ENCODE data around the gene CUZD1. TPM values are rescaled to one million over a fixed set of nuclear protein-coding genes. Genes with fewer than 3 reads are reported as not detected.

The CUZD1 gene
- total and polyA plus RNA-seq, 2 experiments from 2014 or later = 3.1 to 4.1 TPM

DNA sequence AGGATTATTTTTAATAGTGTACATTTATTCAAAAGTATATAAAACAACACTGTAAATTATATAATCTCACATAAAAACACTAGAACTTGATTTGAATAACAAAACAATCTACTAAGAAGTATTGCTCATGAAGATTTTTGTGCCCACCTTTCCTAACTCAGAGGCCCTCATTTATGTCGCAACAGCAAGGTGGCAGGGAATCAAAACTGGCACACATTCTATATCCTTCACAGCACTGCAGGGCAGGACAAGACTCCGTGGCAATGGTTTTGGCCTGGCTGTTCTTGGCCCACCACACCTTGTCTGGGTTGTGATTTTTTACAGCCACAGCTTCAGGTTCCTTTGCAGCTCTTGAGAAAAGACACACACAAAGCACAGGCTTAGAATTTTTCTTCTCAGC lies 3.4 kb upstream of the CUZD1 start:
- Mint-ChIP-seq H3K9me3 (peaks cover 15% of the 10 kb centered on the region), H3K4me3 (no peak overlapping the region), H3K27me3 (ENCODE audit: insufficient read depth, low read depth, poor library complexity) (peaks cover 6% of the 10 kb centered on the region), H3K27ac (no peak overlapping the region), H3K36me3 (ENCODE audit: low read depth) (peaks cover 32% of the 10 kb centered on the region), H3K4me1 (peaks cover 52% of the 10 kb centered on the region)
- 0 out of 2 replicates have a peak, but pooled peaks cover 3% of the 10 kb centered on the region for H4K20me1 ChIP-seq (replicated peaks; ENCODE audit: insufficient read depth)
- no peak overlapping the region for H3K27ac ChIP-seq (ENCODE audit: low read depth)
- TF ChIP-seq, protein P1, sequence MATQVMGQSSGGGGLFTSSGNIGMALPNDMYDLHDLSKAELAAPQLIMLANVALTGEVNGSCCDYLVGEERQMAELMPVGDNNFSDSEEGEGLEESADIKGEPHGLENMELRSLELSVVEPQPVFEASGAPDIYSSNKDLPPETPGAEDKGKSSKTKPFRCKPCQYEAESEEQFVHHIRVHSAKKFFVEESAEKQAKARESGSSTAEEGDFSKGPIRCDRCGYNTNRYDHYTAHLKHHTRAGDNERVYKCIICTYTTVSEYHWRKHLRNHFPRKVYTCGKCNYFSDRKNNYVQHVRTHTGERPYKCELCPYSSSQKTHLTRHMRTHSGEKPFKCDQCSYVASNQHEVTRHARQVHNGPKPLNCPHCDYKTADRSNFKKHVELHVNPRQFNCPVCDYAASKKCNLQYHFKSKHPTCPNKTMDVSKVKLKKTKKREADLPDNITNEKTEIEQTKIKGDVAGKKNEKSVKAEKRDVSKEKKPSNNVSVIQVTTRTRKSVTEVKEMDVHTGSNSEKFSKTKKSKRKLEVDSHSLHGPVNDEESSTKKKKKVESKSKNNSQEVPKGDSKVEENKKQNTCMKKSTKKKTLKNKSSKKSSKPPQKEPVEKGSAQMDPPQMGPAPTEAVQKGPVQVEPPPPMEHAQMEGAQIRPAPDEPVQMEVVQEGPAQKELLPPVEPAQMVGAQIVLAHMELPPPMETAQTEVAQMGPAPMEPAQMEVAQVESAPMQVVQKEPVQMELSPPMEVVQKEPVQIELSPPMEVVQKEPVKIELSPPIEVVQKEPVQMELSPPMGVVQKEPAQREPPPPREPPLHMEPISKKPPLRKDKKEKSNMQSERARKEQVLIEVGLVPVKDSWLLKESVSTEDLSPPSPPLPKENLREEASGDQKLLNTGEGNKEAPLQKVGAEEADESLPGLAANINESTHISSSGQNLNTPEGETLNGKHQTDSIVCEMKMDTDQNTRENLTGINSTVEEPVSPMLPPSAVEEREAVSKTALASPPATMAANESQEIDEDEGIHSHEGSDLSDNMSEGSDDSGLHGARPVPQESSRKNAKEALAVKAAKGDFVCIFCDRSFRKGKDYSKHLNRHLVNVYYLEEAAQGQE (IDR thresholded peaks at IDR 0.05; ENCODE audit: unreplicated experiment) = no peak
- no peak for TF ChIP-seq STAT1 (IDR thresholded peaks at IDR 0.05; ENCODE audit: unreplicated experiment)
- TF ChIP-seq, protein P2, sequence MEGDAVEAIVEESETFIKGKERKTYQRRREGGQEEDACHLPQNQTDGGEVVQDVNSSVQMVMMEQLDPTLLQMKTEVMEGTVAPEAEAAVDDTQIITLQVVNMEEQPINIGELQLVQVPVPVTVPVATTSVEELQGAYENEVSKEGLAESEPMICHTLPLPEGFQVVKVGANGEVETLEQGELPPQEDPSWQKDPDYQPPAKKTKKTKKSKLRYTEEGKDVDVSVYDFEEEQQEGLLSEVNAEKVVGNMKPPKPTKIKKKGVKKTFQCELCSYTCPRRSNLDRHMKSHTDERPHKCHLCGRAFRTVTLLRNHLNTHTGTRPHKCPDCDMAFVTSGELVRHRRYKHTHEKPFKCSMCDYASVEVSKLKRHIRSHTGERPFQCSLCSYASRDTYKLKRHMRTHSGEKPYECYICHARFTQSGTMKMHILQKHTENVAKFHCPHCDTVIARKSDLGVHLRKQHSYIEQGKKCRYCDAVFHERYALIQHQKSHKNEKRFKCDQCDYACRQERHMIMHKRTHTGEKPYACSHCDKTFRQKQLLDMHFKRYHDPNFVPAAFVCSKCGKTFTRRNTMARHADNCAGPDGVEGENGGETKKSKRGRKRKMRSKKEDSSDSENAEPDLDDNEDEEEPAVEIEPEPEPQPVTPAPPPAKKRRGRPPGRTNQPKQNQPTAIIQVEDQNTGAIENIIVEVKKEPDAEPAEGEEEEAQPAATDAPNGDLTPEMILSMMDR (conservative IDR thresholded peaks at IDR 0.05; ENCODE audit: low read depth in 2 of 2) = no peak
- DNase-seq (ENCODE audit: low spot score) = no peak
- H3F3A ChIP-seq (replicated peaks; ENCODE audit: low read depth) = no peaks in the 10 kb centered on the region
- no peak overlapping the region for H2AFZ ChIP-seq
- H3K9me2 ChIP-seq (ENCODE audit: insufficient read depth) = no peaks in the 10 kb centered on the region
- H3K36me3 ChIP-seq (ENCODE audit: insufficient read depth) = no peaks in the 10 kb centered on the region; the same call in 1 of the 2 replicates
- H3K4me1 ChIP-seq (ENCODE audit: insufficient read depth) = peaks cover 5% of the 10 kb centered on the region; the same call in 1 of the 2 replicates
- no peak overlapping the region for H3K4me2 ChIP-seq
- H3K79me2 ChIP-seq (replicated peaks; ENCODE audit: insufficient read depth) = 0 out of 2 replicates have a peak, but pooled peaks cover 3% of the 10 kb centered on the region
- no peak overlapping the region for H3K4me3 ChIP-seq
- H3K27me3 ChIP-seq (ENCODE audit: insufficient read depth) = no peaks in the 10 kb centered on the region
- ATAC-seq = no peak

DNA sequence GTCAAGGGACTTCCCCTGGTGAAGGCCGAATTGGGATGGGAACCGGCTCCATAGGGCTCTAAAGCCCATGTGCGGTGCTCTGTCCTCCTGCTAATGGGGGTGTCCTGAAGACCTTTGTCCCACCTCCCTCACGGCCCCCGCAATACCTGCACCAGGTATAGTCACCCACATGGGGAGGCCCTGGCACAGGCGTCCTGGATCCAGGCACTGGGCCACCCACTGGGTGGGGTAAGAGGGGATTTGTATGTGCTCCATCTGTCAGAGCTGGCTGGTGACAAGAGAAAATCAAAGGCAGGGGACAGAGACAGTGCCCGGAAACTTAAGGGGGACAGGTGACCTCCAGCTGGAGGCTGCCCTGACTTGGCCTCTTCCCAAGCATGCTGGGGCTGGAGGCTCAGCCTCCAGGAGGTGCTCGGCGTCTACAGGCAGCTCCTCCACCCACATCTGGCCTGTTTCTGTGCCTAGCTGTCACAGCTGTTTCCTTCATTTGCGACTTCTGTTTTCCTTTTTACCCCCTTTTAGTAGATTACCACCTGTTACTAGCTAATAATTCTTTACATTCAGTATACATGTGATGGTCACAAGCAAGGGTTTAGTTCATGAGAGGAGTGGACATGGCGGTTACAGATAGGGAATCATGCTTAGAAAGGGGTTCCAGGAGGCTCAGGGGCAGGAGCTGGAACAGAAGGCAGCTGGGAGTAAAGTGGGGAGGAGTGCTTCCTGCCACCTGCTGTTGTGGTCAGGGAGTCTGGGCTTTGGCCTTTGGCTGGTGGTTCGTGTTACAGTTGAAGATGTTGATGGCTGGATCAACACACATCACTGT lies 2.3 kb upstream of the CUZD1 start:
- DNase-seq (ENCODE audit: low spot score) (no peak), ATAC-seq (no peak)
- Mint-ChIP-seq H3K4me3 (no peak overlapping the region), H3K9me3 (peaks cover 15% of the 10 kb centered on the region), H3K27ac (no peak overlapping the region), H3K27me3 (ENCODE audit: insufficient read depth, low read depth, poor library complexity) (peaks cover 6% of the 10 kb centered on the region), H3K4me1 (peaks cover 47% of the 10 kb centered on the region), H3K36me3 (ENCODE audit: low read depth) (peaks cover 32% of the 10 kb centered on the region)
- Histone ChIP-seq H3K4me3 (no peak overlapping the region), H3K9me2 (ENCODE audit: insufficient read depth) (no peaks in the 10 kb centered on the region), H4K20me1 (replicated peaks; ENCODE audit: insufficient read depth) (no peaks in the 10 kb centered on the region), H3K79me2 (replicated peaks; ENCODE audit: insufficient read depth) (0 out of 2 replicates have a peak, but pooled peaks cover 3% of the 10 kb centered on the region), H3K4me1 (ENCODE audit: insufficient read depth) (peaks cover 5% of the 10 kb centered on the region; the same call in 1 of the 2 replicates), H2AFZ (no peak overlapping the region), H3K27me3 (ENCODE audit: insufficient read depth) (no peaks in the 10 kb centered on the region), H3K36me3 (ENCODE audit: insufficient read depth) (peaks cover 5% of the 10 kb centered on the region; the same call in 1 of the 2 replicates), H3K4me2 (no peak overlapping the region), H3K27ac (ENCODE audit: low read depth) (no peak overlapping the region), H3F3A (replicated peaks; ENCODE audit: low read depth) (no peaks in the 10 kb centered on the region)
- no peak for TF ChIP-seq ZNF331 (CRISPR knock-in tag; IDR thresholded peaks at IDR 0.05; ENCODE audit: low read depth)
- no peak for TF ChIP-seq ZNF114 (CRISPR knock-in tag; IDR thresholded peaks at IDR 0.05)
- no peak for TF ChIP-seq CREB1 (CRISPR knock-in tag; IDR thresholded peaks at IDR 0.05; ENCODE audit: low read depth)
- no peak for TF ChIP-seq ZNF462 (CRISPR knock-in tag; IDR thresholded peaks at IDR 0.05)
- TF ChIP-seq JUNB (IDR thresholded peaks at IDR 0.05; ENCODE audit: unreplicated experiment) = no peak
